Right atrium auricular region (tissue), 2 donors: ENCODE measurements around the gene PKM. TPM values are rescaled to one million over a fixed set of nuclear protein-coding genes. Genes with fewer than 3 reads are reported as not detected.

ENCODE experiments used
- DNase-seq: peaks from one replicate; pipeline ENCODE4 v3.0.0-alpha.2; 2019; ENCODE audit warnings: low spot score
- H3K27ac ChIP-seq, 2 donors: fragments of 200-600 bp; sonication (generic); 1 replicate in 1 of 2; 2 replicates in 1 of 2; pipeline ENCODE4 v1.5.1; 2016 to 2019
- H3K27me3 ChIP-seq, 2 donors: fragments of 200-600 bp; sonication (generic); one replicate each; pipeline versions ENCODE4 v1.5.1 to v1.6.0; 2017 to 2019
- H3K36me3 ChIP-seq: fragments of 200-600 bp; sonication (generic); one replicate; pipeline ENCODE4 v1.5.1; 2016
- H3K4me1 ChIP-seq, 2 donors: fragments of 200-600 bp; sonication (generic); one replicate each; pipeline versions ENCODE4 v1.5.1 to v1.6.0; 2017 to 2019
- H3K4me3 ChIP-seq, 2 donors: fragments of 200-600 bp; sonication (generic); 1 replicate in 1 of 2; 2 replicates in 1 of 2; pipeline ENCODE4 v1.5.1; 2017 to 2019; ENCODE audit warnings: mild to moderate bottlenecking in 1 of 2, moderate library complexity in 1 of 2
- H3K9me3 ChIP-seq, 2 donors: fragments of 200-600 bp; sonication (generic); one replicate each; pipeline ENCODE4 v1.5.1; 2019
- CTCF ChIP-seq, 2 donors: fragments of 200-600 bp; sonication (generic); IDR thresholded peaks; one replicate each; pipeline ENCODE4 v1.5.1; 2019; ENCODE audit warnings: antibody characterized with exemption in 2 of 2
- total RNA-seq, 2 donors: library from RNA; depleted of rRNA; stranded (reverse); fragments of >200 nt; gene quantifications; one replicate each; pipeline ENCODE4 v1.1.0, GENCODE V29; 2016

PKM gene
- total RNA-seq, 2 donors from 2014 or later, result 538 to 934 TPM

- DNase-seq, result no peak
- Histone ChIP-seq H3K4me1 (peaks cover 0 to 10% of the 10 kb centered on the region in 2 donors), H3K9me3 (no peaks in the 10 kb centered on the region), H3K27ac (no peak overlapping the region), H3K36me3 (peaks cover 14% of the 10 kb centered on the region), H3K27me3 (no peaks in the 10 kb centered on the region), H3K4me3 (no peak overlapping the region)
- TF ChIP-seq CTCF (IDR thresholded peaks at IDR 0.05), result no peak
These were observed 35.9 kb downstream of the PKM start for GRCh38 chr15:72195101-72195511.

- Histone ChIP-seq H3K27ac (no peak overlapping the region), H3K36me3 (peaks cover 7% of the 10 kb centered on the region), H3K27me3 (no peaks in the 10 kb centered on the region), H3K4me1 (peaks cover 0 to 7% of the 10 kb centered on the region in 2 donors), H3K4me3 (no peak overlapping the region), H3K9me3 (no peaks in the 10 kb centered on the region)
- DNase-seq, result no peak
- no peak for TF ChIP-seq CTCF (IDR thresholded peaks at IDR 0.05)
These were observed 37.1 kb downstream of the PKM start for GRCh38 chr15:72193836-72194396.

GRCh38 chr15:72192416-72192815 is 38.6 kb downstream of the PKM start:
- Histone ChIP-seq H3K27me3 (no peaks in the 10 kb centered on the region), H3K4me3 (no peak overlapping the region), H3K36me3 (no peaks in the 10 kb centered on the region), H3K9me3 (no peaks in the 10 kb centered on the region), H3K4me1 (peaks cover 0 to 6% of the 10 kb centered on the region in 2 donors), H3K27ac (no peak overlapping the region)
- DNase-seq, result no peak
- no peak for TF ChIP-seq CTCF (IDR thresholded peaks at IDR 0.05)

- DNase-seq, result no peak
- H3K36me3 ChIP-seq, result no peaks in the 10 kb centered on the region
- H3K27ac ChIP-seq, result no peak overlapping the region
- H3K27me3 ChIP-seq, result no peaks in the 10 kb centered on the region
- TF ChIP-seq CTCF (IDR thresholded peaks at IDR 0.05), result no peak
- H3K9me3 ChIP-seq, result no peaks in the 10 kb centered on the region
- H3K4me1 ChIP-seq, result peaks cover 0 to 2% of the 10 kb centered on the region in 2 donors
- H3K4me3 ChIP-seq, result no peak overlapping the region
These were observed 41.6 kb downstream of the PKM start for GRCh38 chr15:72189250-72189902.

GRCh38 chr15:72184165-72184811 is 46.7 kb downstream of the PKM start:
- no peak for DNase-seq
- no peaks in the 10 kb centered on the region for H3K36me3 ChIP-seq
- TF ChIP-seq CTCF (IDR thresholded peaks at IDR 0.05), result no peak

More at GRCh38 chr15:72184165-72184811, 46.7 kb downstream of the PKM start:
- peak overlapping the region in 1 of 2 donors; percentile 45 for H3K4me3 ChIP-seq
- H3K4me1 ChIP-seq, result peaks cover 0 to 25% of the 10 kb centered on the region in 2 donors
- H3K27ac ChIP-seq, result no peak overlapping the region
- no peaks in the 10 kb centered on the region for H3K27me3 ChIP-seq
- no peaks in the 10 kb centered on the region for H3K9me3 ChIP-seq
